ENCODE data around the gene SBNO2. TPM values are rescaled to one million over a fixed set of nuclear protein-coding genes. Genes with fewer than 3 reads are reported as not detected.

SBNO2 gene
- total RNA-seq, 1 donor from 2014 or later = 65.5 TPM

- no peak overlapping the region for H3K4me3 Mint-ChIP-seq (ENCODE audit: unreplicated experiment)
Observed at GRCh38 chr19:1102407-1103131, 71.5 kb downstream of the SBNO2 start.

DNA sequence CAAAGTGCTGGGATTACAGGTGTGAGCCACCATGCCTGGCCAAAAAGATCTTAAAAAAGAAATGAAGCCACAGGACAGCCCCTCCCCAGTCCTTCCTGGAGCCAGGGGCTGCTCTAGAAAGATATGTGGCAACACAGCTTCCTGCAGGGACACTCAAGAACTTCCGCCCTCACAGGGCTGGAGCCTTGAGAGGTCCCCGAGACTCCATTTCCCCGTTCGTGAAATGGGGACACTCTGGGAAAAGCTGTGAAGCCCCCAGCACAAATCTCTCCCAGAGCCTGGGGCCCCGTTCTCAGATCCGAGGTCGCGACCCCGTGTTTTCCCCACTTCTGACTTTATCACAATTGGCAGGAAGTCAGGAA is 72.8 kb downstream of the SBNO2 start:
- DNase-seq = no peak
- H3K36me3 Mint-ChIP-seq (ENCODE audit: unreplicated experiment) = no peaks in the 10 kb centered on the region
- TF ChIP-seq, protein P1, sequence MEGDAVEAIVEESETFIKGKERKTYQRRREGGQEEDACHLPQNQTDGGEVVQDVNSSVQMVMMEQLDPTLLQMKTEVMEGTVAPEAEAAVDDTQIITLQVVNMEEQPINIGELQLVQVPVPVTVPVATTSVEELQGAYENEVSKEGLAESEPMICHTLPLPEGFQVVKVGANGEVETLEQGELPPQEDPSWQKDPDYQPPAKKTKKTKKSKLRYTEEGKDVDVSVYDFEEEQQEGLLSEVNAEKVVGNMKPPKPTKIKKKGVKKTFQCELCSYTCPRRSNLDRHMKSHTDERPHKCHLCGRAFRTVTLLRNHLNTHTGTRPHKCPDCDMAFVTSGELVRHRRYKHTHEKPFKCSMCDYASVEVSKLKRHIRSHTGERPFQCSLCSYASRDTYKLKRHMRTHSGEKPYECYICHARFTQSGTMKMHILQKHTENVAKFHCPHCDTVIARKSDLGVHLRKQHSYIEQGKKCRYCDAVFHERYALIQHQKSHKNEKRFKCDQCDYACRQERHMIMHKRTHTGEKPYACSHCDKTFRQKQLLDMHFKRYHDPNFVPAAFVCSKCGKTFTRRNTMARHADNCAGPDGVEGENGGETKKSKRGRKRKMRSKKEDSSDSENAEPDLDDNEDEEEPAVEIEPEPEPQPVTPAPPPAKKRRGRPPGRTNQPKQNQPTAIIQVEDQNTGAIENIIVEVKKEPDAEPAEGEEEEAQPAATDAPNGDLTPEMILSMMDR (IDR thresholded peaks at IDR 0.05; ENCODE audit: partially characterized antibody, unreplicated experiment) = no peak
- no peaks in the 10 kb centered on the region for H3K27me3 Mint-ChIP-seq (ENCODE audit: unreplicated experiment)
- no peaks in the 10 kb centered on the region for H3K4me1 Mint-ChIP-seq (ENCODE audit: low read depth, unreplicated experiment)
- H3K27ac Mint-ChIP-seq (ENCODE audit: unreplicated experiment) = no peak overlapping the region
- no peak overlapping the region for H3K4me3 Mint-ChIP-seq (ENCODE audit: unreplicated experiment)
- peaks cover 8% of the 10 kb centered on the region for H3K9me3 Mint-ChIP-seq (ENCODE audit: unreplicated experiment)

More at GRCh38 chr19:1102407-1103131, 71.5 kb downstream of the SBNO2 start:
- H3K36me3 Mint-ChIP-seq (ENCODE audit: unreplicated experiment) = no peaks in the 10 kb centered on the region
- TF ChIP-seq, protein P1 (IDR thresholded peaks at IDR 0.05; ENCODE audit: partially characterized antibody, unreplicated experiment) = no peak
- no peaks in the 10 kb centered on the region for H3K27me3 Mint-ChIP-seq (ENCODE audit: unreplicated experiment)
- no peak overlapping the region for H3K27ac Mint-ChIP-seq (ENCODE audit: unreplicated experiment)
- peaks cover 8% of the 10 kb centered on the region for H3K9me3 Mint-ChIP-seq (ENCODE audit: unreplicated experiment)
- no peak for DNase-seq
- H3K4me1 Mint-ChIP-seq (ENCODE audit: low read depth, unreplicated experiment) = no peaks in the 10 kb centered on the region

DNA sequence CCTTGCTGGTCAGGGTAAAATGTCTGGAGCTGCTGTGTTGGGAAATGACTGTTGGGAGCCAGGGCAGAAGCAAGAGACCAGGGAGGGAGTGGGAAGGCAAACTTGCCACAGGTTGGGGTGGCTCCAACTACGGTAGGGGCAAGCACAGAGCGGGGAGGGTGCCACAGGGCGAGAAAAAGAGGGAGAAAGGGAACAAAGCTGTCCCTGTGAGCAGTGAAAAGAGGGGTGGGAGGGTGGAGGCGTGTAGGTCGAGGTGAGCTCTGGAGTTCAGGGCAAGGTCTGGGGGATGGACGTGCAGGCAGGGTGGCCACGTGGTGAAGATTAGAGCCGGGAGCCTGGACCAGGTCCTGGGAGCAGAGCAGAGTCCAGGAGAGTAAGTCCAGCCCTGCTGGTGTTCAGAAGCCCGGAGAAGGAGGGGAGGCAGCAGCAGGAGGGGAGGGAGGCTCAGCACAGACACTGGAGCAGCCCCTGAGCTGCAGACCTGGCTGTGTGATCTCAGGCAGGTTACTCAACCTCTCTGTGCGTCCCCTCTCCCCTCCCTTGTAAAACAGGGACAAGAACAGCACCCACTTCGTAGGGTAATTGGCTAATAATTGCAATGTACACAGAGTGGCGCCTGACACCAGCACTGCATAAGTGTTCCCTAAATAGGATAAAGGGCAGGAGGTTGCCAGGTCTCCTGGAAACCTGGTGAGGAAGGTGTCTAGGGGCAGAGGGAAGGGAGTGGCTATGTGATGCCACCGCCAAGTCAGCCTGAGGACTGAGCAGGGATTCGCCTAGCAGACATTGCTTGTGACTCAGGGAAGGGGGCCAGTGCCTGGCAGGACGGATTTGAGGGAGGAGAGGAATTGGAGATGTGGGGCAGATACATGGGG is 75.7 kb downstream of the SBNO2 start:
- Mint-ChIP-seq H3K4me1 (ENCODE audit: low read depth, unreplicated experiment) (peaks cover 3% of the 10 kb centered on the region), H3K4me3 (ENCODE audit: unreplicated experiment) (no peak overlapping the region), H3K27me3 (ENCODE audit: unreplicated experiment) (peaks cover 7% of the 10 kb centered on the region), H3K9me3 (ENCODE audit: unreplicated experiment) (peaks cover 12% of the 10 kb centered on the region), H3K36me3 (ENCODE audit: unreplicated experiment) (no peaks in the 10 kb centered on the region), H3K27ac (ENCODE audit: unreplicated experiment) (no peak overlapping the region)
- TF ChIP-seq, protein P1 (IDR thresholded peaks at IDR 0.05; ENCODE audit: partially characterized antibody, unreplicated experiment) = no peak
- no peak for DNase-seq

- peaks cover 3% of the 10 kb centered on the region for H3K4me1 Mint-ChIP-seq (ENCODE audit: low read depth, unreplicated experiment)
- H3K27ac Mint-ChIP-seq (ENCODE audit: unreplicated experiment) = no peak overlapping the region
- H3K4me3 Mint-ChIP-seq (ENCODE audit: unreplicated experiment) = peak overlapping the region; percentile 46
- H3K36me3 Mint-ChIP-seq (ENCODE audit: unreplicated experiment) = no peaks in the 10 kb centered on the region
- TF ChIP-seq, protein P1 (IDR thresholded peaks at IDR 0.05; ENCODE audit: partially characterized antibody, unreplicated experiment) = no peak
- H3K27me3 Mint-ChIP-seq (ENCODE audit: unreplicated experiment) = peaks cover 7% of the 10 kb centered on the region
- peaks cover 9% of the 10 kb centered on the region for H3K9me3 Mint-ChIP-seq (ENCODE audit: unreplicated experiment)
- no peak for DNase-seq
Observed at GRCh38 chr19:1097810-1098176, 76.3 kb downstream of the SBNO2 start.
